ENCODE results near the gene COX20. TPM values are rescaled to one million over a fixed set of nuclear protein-coding genes. Genes with fewer than 3 reads are reported as not detected.

COX20 gene
- total and polyA plus RNA-seq, 2 of the 13 experiments (the other 11 are each of a cell fraction or from before 2014, with no cell fraction given), result 34.4 to 95.8 TPM

- TF ChIP-seq MAFK (conservative IDR thresholded peaks at IDR 0.05 in 1 of 2, IDR thresholded peaks at IDR 0.05 in 1 of 2; ENCODE audit: low read length in 2 of 2), result no peak
- no peak for TF ChIP-seq SOX6 (IDR thresholded peaks at IDR 0.05)
- peak; percentile 14; the same call in 1 of the 2 replicates for TF ChIP-seq SOX6 (CRISPR knock-in tag; IDR thresholded peaks at IDR 0.05)
- peak; percentile 56 for TF ChIP-seq HNF4A (CRISPR knock-in tag; IDR thresholded peaks at IDR 0.05)
- TF ChIP-seq ZNF337 (CRISPR knock-in tag; IDR thresholded peaks at IDR 0.05; ENCODE audit: borderline replicate concordance, low read depth), result no peak
- TF ChIP-seq ATF6 (CRISPR knock-in tag; conservative IDR thresholded peaks at IDR 0.05), result no peak
- 0 out of 2 replicates have a peak, but pooled peaks have one; percentile 21 for TF ChIP-seq PAXIP1 (CRISPR knock-in tag; conservative IDR thresholded peaks at IDR 0.05)
- no peak for TF ChIP-seq ZNF569 (CRISPR knock-in tag; IDR thresholded peaks at IDR 0.05; ENCODE audit: borderline replicate concordance)
- TF ChIP-seq CHCHD3 (CRISPR knock-in tag; IDR thresholded peaks at IDR 0.05), result no peak
- peak; percentile 59 for TF ChIP-seq XRCC5 (optimal IDR thresholded peaks at IDR 0.05; ENCODE audit: low read length)
- TF ChIP-seq ZNF609 (CRISPR knock-in tag; IDR thresholded peaks at IDR 0.05; ENCODE audit: borderline replicate concordance), result no peak
- no peak for TF ChIP-seq TEAD3 (CRISPR knock-in tag; optimal IDR thresholded peaks at IDR 0.05; ENCODE audit: borderline replicate concordance)
- TF ChIP-seq TFDP1 (CRISPR knock-in tag; IDR thresholded peaks at IDR 0.05; ENCODE audit: borderline replicate concordance), result no peak
- no peak for TF ChIP-seq ARHGAP35 (CRISPR knock-in tag; IDR thresholded peaks at IDR 0.05; ENCODE audit: borderline replicate concordance)
- TF ChIP-seq RFX3 (CRISPR knock-in tag; IDR thresholded peaks at IDR 0.05), result no peak
- TF ChIP-seq ZKSCAN8 (CRISPR knock-in tag; IDR thresholded peaks at IDR 0.05; ENCODE audit: borderline replicate concordance), result peak; percentile 18; the same call in 1 of the 2 replicates
- TF ChIP-seq NFIB (CRISPR knock-in tag; IDR thresholded peaks at IDR 0.05; ENCODE audit: borderline replicate concordance), result no peak
- no peak for TF ChIP-seq ZNF180 (CRISPR knock-in tag; IDR thresholded peaks at IDR 0.05; ENCODE audit: borderline replicate concordance, low read depth)
- no peak for TF ChIP-seq RBM22 (optimal IDR thresholded peaks at IDR 0.05; ENCODE audit: low read length)
Measured at GRCh38 chr1:244801246-244801645, 34.2 kb upstream of the COX20 start (continued).

All from HepG2 (cell line).